Keratinocyte (primary cell): ENCODE measurements around the gene ZBTB37. TPM values are rescaled to one million over a fixed set of nuclear protein-coding genes. Genes with fewer than 3 reads are reported as not detected.

Experiments
- DNase-seq: peaks from one replicate; pipeline ENCODE4 v3.0.0-alpha.2; 2011; ENCODE audit warnings: low read depth, missing footprints, low spot score
- FAIRE-seq: peaks from 2 replicates; lab custom pipeline; 2011; peaks lifted over from hg19 to GRCh38; lab: Jason Lieb, UNC
- H2AFZ ChIP-seq: 2 replicates; pipeline ENCODE4 v1.6.0; 2012; ENCODE audit warnings: low read length, control low read depth, inconsistent platforms; ENCODE audit not compliant: control insufficient read depth
- H3K27ac ChIP-seq: 2 replicates; pipeline ENCODE4 v1.5.1; 2011; ENCODE audit warnings: low read length; ENCODE audit not compliant: control insufficient read depth, insufficient read depth
- H3K27me3 ChIP-seq: 3 replicates; pipeline ENCODE4 v1.6.0; 2011; ENCODE audit warnings: low read length; ENCODE audit not compliant: control insufficient read depth, insufficient read depth; ENCODE audit errors: extremely low read depth
- H3K36me3 ChIP-seq, 2 experiments: 2 replicates in 1 of 2; 3 replicates in 1 of 2; pipeline ENCODE4 v1.5.1; 2011; ENCODE audit warnings: low read length in 2 of 2, mild to moderate bottlenecking in 1 of 2; ENCODE audit not compliant: control insufficient read depth in 2 of 2, insufficient read depth in 2 of 2; ENCODE audit errors: extremely low read depth in 1 of 2
- H3K4me1 ChIP-seq: 3 replicates; pipeline ENCODE4 v1.5.1; 2011; ENCODE audit warnings: low read length; ENCODE audit not compliant: control insufficient read depth, insufficient read depth; ENCODE audit errors: extremely low read depth
- H3K4me2 ChIP-seq: 3 replicates; pipeline ENCODE4 v1.6.0; 2011; ENCODE audit warnings: low read depth, low read length; ENCODE audit not compliant: control insufficient read depth, insufficient read depth; ENCODE audit errors: extremely low read depth
- H3K4me3 ChIP-seq, 3 experiments: fragments of 200-600 bp in 1 of 3; sonication (generic) in 1 of 3; 2 replicates in 2 of 3; 3 replicates in 1 of 3; pipeline ENCODE4 v1.5.1; 2011 to 2016; ENCODE audit warnings: low read length in 3 of 3, mild to moderate bottlenecking in 3 of 3, control low read depth in 2 of 3, inconsistent platforms in 1 of 3, low read depth in 1 of 3, mixed read lengths in 1 of 3, mixed run types in 1 of 3, moderate library complexity in 1 of 3; ENCODE audit not compliant: control insufficient read depth in 2 of 3, insufficient read depth in 2 of 3; ENCODE audit errors: extremely low read depth in 1 of 3
- H3K79me2 ChIP-seq: 2 replicates; pipeline ENCODE4 v1.6.0; 2012; ENCODE audit warnings: low read length; ENCODE audit not compliant: control insufficient read depth, insufficient read depth
- H3K9ac ChIP-seq: 3 replicates; pipeline ENCODE4 v1.6.0; 2011; ENCODE audit warnings: low read length; ENCODE audit not compliant: control insufficient read depth, insufficient read depth; ENCODE audit errors: extremely low read depth
- H3K9me1 ChIP-seq: 3 replicates; pipeline ENCODE4 v1.6.0; 2011; ENCODE audit warnings: low read length; ENCODE audit not compliant: control insufficient read depth, insufficient read depth; ENCODE audit errors: extremely low read depth
- H3K9me3 ChIP-seq: 2 replicates; pipeline ENCODE4 v1.5.1; 2012; ENCODE audit warnings: low read depth, low read length; ENCODE audit not compliant: control insufficient read depth
- H4K20me1 ChIP-seq: 3 replicates; pipeline ENCODE4 v1.6.0; 2011; ENCODE audit warnings: low read length; ENCODE audit not compliant: control insufficient read depth, insufficient read depth; ENCODE audit errors: extremely low read depth
- CTCF ChIP-seq, 3 experiments: IDR thresholded peaks in 1 of 3; conservative IDR thresholded peaks in 1 of 3; optimal IDR thresholded peaks in 1 of 3; 2 replicates in 2 of 3; 3 replicates in 1 of 3; pipeline versions ENCODE3 to v1.5.1; 2011; ENCODE audit warnings: low read length in 3 of 3, mild to moderate bottlenecking in 3 of 3, moderate library complexity in 2 of 3, control low read depth in 1 of 3, inconsistent platforms in 1 of 3; ENCODE audit not compliant: insufficient read depth in 2 of 3; ENCODE audit errors: extremely low read depth in 1 of 3
- EZH2 ChIP-seq: IDR thresholded peaks from one replicate; pipeline ENCODE4 v1.6.1; 2012; ENCODE audit warnings: inconsistent platforms, mild to moderate bottlenecking, low read length, moderate library complexity
- dilution Hi-C: fragments of 300-500 bp; cut with MboI; formaldehyde crosslinking; loops from one replicate; pipeline ENCODE4 v1.7.0; 2020; ENCODE audit warnings: low sequenced_read_pairs; ENCODE audit not compliant: extremely low pct_ligation_motif_present
- polyA plus RNA-seq, 5 experiments: library from polyadenylated mRNA; depleted of rRNA in 3 of 5; stranded (reverse) in 3 of 5; stranded (forward) in 1 of 5; unstranded in 1 of 5; fragments of >200 nt; gene quantifications; 1 replicate in 1 of 5; 2 replicates in 3 of 5; 3 replicates in 1 of 5; pipeline versions ENCODE4 v1.2.1 to v1.2.3, GENCODE V29; 2011 to 2012; ENCODE audit warnings: missing spikeins in 2 of 5, low read depth in 1 of 5, low replicate concordance in 1 of 5

Gene ZBTB37
- polyA plus RNA-seq, 1 donor (not counting 4 experiments of a cell fraction or from before 2014, with no cell fraction given): 1.8 TPM

- Histone ChIP-seq H4K20me1 (no peaks in the 10 kb centered on the region), H2AFZ (no peak overlapping the region), H3K9ac (no peak overlapping the region), H3K27me3 (no peaks in the 10 kb centered on the region), H3K79me2 (no peaks in the 10 kb centered on the region), H3K36me3 (no peaks in the 10 kb centered on the region), H3K4me2 (no peak overlapping the region), H3K9me3 (no peaks in the 10 kb centered on the region), H3K27ac (no peak overlapping the region), H3K4me3 (no peak overlapping the region), H3K9me1 (no peaks in the 10 kb centered on the region), H3K4me1 (no peaks in the 10 kb centered on the region)
- dilution Hi-C loops: no loop called here
- no peak for DNase-seq
- FAIRE-seq: no peak
- no peak for TF ChIP-seq EZH2
- no peak for TF ChIP-seq CTCF (optimal IDR thresholded peaks at IDR 0.05 in 1 of 3, IDR thresholded peaks at IDR 0.05 in 1 of 3, conservative IDR thresholded peaks at IDR 0.05 in 1 of 3; ENCODE audit: extremely low read depth in 1 of 3, insufficient read depth in 2 of 3, low read length in 3 of 3)
Observed at GRCh38 chr1:173903827-173904531, 35.8 kb downstream of the ZBTB37 start.

GRCh38 chr1:173913111-173913510, 44.9 kb downstream of the ZBTB37 start:
- Histone ChIP-seq H3K9me3 (no peaks in the 10 kb centered on the region), H3K4me1 (no peaks in the 10 kb centered on the region), H3K9me1 (no peaks in the 10 kb centered on the region), H4K20me1 (no peaks in the 10 kb centered on the region), H3K79me2 (no peaks in the 10 kb centered on the region), H3K4me3 (no peak overlapping the region), H3K9ac (no peak overlapping the region), H3K4me2 (no peak overlapping the region), H3K27ac (no peak overlapping the region), H3K27me3 (no peaks in the 10 kb centered on the region), H3K36me3 (no peaks in the 10 kb centered on the region), H2AFZ (no peak overlapping the region)
- TF ChIP-seq EZH2 (no peak), CTCF (optimal IDR thresholded peaks at IDR 0.05 in 1 of 3, IDR thresholded peaks at IDR 0.05 in 1 of 3, conservative IDR thresholded peaks at IDR 0.05 in 1 of 3; ENCODE audit: extremely low read depth in 1 of 3, insufficient read depth in 2 of 3, low read length in 3 of 3) (no peak)
- DNase-seq: no peak
- FAIRE-seq: no peak
- dilution Hi-C loops: no loop called here
